ENCODE results near the gene TBKBP1.
"Not testable (repeated sequence)": the region's sequence is repeated elsewhere in the genome, so short reads cannot be mapped to it uniquely, and the experiment has no call there.

TBKBP1 gene

GRCh38 chr17:47733674-47734410, 39.9 kb downstream of the TBKBP1 start:
- DNase-seq (ENCODE audit: low spot score) = no peak

GRCh38 chr17:47735139-47735464, 41.1 kb downstream of the TBKBP1 start:
- DNase-seq (ENCODE audit: low spot score) = no peak

- no peak for DNase-seq (ENCODE audit: low spot score)
These were observed 41.6 kb downstream of the TBKBP1 start for GRCh38 chr17:47735536-47736011.

GRCh38 chr17:47736501-47737495, 42.8 kb downstream of the TBKBP1 start:
- no peak for DNase-seq (ENCODE audit: low spot score)

- no peak for DNase-seq (ENCODE audit: low spot score)
These were observed 44.2 kb downstream of the TBKBP1 start for GRCh38 chr17:47738178-47738577.

GRCh38 chr17:47739150-47739549, 45.2 kb downstream of the TBKBP1 start:
- DNase-seq (ENCODE audit: low spot score) = no peak

- not testable (repeated sequence) for DNase-seq (ENCODE audit: low spot score)
These were observed 46.0 kb downstream of the TBKBP1 start for GRCh38 chr17:47739945-47740344.

- no peak for DNase-seq (ENCODE audit: low spot score)
These were observed 47.3 kb downstream of the TBKBP1 start for GRCh38 chr17:47741109-47741792.

- no peak for DNase-seq (ENCODE audit: low spot score)
These were observed 47.8 kb downstream of the TBKBP1 start for GRCh38 chr17:47741793-47742145.

GRCh38 chr17:47742319-47743181, 48.6 kb downstream of the TBKBP1 start:
- peak; percentile 41 for DNase-seq (ENCODE audit: low spot score)

- no peak for DNase-seq (ENCODE audit: low spot score)
These were observed 50.4 kb downstream of the TBKBP1 start for GRCh38 chr17:47744168-47745036.

- no peak for DNase-seq (ENCODE audit: low spot score)
These were observed 51.0 kb downstream of the TBKBP1 start for GRCh38 chr17:47745037-47745380.

GRCh38 chr17:47751471-47751870, 57.5 kb downstream of the TBKBP1 start:
- DNase-seq (ENCODE audit: low spot score) = no peak

- DNase-seq (ENCODE audit: low spot score) = no peak
These were observed 63.4 kb downstream of the TBKBP1 start for GRCh38 chr17:47757386-47757785.

GRCh38 chr17:47760409-47761140, 66.6 kb downstream of the TBKBP1 start:
- no peak for DNase-seq (ENCODE audit: low spot score)

Measured in CD4-positive, alpha-beta T cell treated with Interleukin-6 at 100 ng/mL for 8 hours (primary cell).